HL-60 (cell line): ENCODE results near the gene PITPNM3.

ENCODE experiments used
- CTCF ChIP-seq: IDR thresholded peaks from one replicate; pipeline ENCODE4 v1.5.1; 2011; ENCODE audit warnings: low read length, control low read depth, inconsistent platforms; ENCODE audit not compliant: insufficient read depth
- POLR2AphosphoS5 ChIP-seq: IDR thresholded peaks from 2 replicates; pipeline ENCODE4 v1.6.1; 2012; ENCODE audit warnings: low read depth

- TF ChIP-seq POLR2AphosphoS5 (no peak), CTCF (no peak)
These were observed 140.7 kb downstream of the PITPNM3 start for GRCh38 chr17:6415616-6416015.
